Stimulated activated CD4-positive, alpha-beta T cell treated with anti-CD3 and anti-CD28 coated beads, Interleukin-2, amount 100 ng/mL, for 48 hours (primary cell): ENCODE data around the gene PIP4P1.
"Not testable (repeated sequence)": the region's sequence is repeated elsewhere in the genome, so short reads cannot be mapped to it uniquely, and the experiment has no call there.

ENCODE experiments used
- DNase-seq, 2 donors: peaks; one replicate each; pipeline ENCODE4 v3.0.0-alpha.2; 2020

Gene PIP4P1

DNA sequence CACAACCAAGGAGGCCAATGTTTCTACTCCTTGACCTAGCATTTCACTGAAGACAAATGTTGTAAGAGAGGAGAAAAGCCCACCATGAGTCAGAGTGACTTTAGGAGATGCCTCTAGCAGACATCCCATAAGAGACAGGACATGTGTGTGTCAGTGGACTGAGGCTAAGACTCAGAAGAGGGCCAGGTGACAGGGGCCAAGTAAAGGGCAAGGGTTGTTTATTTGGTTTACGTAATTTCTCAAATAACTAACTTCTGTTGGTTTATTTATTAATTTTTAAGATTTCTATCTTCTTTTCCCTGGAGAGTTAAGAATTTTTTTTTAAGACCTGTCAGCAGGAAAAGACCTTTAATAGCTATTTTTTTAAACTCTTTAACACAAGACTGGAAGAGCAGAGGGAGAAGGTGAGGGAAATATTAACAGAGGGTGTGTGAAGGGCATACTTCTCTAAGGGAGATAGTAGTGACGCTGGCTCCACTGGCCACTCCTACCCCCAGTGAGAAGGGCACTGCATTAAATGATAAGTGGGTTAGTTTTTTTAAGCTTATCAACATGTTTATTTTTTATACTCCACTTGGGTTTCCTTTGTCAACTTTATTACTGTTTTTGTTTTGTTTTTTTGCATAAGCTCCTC, 11.4 kb upstream of the PIP4P1 start:
- no peak for DNase-seq

DNA sequence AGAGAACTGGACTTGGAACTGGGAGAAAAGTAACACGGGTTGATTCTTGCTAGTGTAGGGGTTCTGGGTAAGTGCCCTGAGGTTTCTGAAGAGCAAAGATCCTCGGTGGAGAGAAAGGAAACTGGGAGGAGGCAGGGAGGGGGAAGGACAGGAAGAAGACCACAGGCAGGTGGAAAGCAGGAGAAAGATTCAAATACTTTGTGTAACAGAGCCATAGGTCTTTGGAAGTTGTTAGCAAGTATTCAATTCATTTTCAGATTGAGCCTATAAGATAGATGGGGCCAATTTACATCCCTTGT, 9.3 kb upstream of the PIP4P1 start:
- DNase-seq = no peak

DNA sequence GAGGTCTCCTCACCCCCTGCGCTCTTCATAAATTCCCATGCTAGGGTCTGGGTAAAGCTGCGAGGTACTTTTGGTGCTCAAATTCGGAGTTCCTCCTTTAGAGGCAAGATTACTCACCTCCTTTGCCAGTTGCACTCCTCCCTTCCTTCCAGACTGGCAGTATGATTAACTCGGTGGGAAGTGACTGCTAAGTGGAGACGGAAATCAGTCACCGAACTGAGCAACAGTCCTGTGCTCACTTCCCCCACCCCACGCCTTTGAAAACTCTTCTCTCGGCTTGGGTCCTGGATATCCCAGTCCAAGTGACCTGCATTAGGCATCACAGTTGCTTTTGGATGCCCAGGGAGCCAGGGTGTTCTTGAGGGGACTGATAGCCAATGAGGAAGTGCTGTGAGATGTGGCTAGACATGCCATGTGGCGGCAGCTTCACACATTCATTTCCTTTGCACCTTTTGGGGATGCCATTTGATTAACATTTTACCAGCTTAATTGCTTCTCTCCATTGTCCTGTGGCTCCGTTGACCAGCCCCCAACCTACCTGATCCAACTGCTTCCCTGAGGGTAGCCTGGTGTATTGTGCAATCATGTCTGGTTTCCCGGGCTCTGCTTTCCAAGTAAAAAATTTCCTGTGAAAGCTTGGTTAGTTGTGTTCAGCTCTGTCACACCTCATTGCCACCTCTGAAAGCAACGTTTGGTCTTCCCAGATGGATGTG, 8.8 kb upstream of the PIP4P1 start:
- DNase-seq = peak; percentile 50 to 57

DNA sequence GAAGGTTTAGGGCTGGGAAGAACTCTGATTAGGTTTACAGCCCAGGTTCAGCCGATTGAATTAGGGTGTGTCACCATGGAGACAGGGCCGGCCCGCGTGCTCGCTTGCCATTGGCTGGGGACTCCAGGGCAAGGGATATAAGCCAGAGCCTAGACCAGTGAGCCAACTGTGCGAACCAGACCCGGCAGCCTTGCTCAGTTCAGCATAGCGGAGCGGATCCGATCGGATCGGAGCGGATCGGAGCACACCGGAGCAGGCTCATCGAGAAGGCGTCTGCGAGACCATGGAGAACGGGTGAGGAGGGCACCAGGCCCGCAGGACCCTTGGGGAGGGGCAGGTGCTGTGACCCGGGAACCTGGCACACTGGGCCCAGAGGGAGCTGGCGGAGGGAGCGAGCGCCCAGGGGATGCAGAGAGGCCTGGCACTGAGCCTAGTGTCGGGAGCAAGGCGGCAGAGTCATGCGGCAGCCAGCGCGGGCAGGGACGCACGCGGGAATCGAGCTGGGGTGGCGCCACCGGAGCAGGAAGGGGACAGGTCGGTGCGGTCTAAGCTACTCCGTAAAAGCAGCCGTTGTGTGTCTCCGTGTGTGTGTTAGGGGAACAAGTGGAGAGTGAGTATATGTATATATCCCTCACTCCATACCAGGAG, 8.1 kb upstream of the PIP4P1 start, which contains the start of gene PNP:
TSS of gene PNP (plus strand) at position 165 of the 648 bp plus-strand sequence. CDS start at position 284, 119 bp downstream.
- DNase-seq = peak; percentile 83 to 85

DNA sequence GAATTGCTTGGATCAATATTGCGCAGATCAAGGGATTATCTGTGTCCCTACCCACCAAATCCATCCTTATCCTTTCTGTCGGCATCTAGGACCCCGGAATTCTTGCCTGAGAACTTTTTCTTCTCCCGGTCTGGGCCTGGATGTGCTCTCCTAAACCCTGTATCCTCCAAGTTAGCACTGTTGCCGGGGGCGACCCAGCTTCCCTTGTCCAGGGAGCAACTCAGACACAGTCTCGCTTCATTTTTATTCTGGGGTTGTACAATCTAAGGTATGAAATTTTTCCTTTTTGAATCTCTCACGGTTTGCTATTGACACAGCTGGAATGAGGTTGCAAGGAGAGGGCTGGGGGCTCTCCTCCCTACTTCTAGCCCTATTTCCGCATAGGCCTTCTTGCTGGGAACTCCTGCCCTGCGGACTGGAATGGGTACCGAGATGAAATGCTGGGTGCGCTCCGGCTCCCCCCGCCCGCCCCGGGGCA, 7.6 kb upstream of the PIP4P1 start:
- DNase-seq = no peak

DNA sequence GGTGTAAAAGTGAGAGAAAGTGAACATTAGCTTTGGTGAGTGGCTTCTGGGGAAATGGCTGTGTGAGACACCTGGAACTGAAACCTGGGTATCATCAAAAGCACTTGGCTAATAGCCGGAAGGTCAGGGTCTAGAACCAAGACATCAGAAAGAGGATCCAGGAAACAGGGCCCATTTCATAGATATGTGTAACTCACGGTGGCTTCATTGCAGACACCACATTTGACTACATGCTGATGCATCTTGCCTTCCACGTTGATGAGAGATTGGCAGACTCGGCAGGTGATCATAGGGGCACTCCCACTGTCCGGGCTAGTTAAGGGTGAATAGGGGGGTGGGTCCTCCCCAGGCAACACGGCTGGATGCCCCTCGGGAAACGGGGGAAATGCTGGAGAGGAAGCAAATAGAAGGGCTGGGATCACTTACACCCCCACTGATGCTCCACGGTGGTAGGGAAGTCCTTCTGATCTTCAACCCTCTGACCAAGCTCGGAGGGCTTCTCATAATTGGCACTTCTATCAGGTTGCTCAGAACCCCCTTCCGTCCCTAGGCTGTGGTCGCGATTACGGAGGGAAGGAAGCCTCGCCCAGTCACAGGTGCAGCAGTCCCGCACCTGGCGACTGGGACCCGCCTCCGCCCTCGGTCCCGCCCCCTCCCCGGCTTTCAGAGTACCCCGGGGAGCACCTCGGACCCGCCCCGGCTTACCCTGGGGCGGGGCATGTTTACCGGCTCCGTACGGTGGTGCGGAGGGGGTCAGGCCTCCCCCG, 593 bp downstream of the PIP4P1 start:
- DNase-seq = peak in 1 of 2 donors; percentile 20

DNA sequence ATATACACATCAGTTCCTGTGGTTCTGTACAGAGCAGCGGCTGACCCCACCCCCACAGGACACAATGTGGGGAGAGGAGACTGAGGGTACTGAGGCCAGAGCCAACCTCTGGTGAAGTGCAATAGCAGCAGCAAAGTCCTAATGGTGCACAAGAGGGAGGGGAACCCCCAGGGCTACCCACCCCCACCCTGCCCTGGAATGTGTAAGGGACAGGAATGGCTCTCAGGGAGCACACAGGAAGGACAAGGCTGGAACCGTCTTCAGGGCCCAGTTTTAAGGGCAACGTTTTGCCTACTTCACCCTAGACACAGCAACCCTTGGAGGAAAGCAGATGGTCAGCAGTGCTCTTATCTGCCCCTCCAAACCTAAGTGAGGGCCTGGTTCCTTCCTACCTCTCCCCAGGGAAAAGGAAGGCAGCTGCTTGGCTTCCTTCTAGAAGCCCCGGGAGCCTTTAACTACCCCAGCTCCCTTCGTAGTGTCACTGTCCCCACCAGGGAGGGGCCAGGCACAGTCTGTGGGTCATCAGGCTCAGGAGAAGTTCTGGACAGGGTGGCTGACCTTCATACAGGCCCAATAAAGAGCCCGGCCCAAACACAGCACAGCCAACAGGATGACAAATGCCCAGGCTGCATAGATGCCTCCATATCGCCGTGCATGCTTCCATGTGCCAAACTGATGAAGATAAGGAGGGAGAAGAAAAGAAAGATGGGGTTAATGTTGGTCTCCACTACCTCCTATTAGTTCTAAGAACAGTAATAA, 3.0 kb downstream of the PIP4P1 start:
- no peak for DNase-seq

DNA sequence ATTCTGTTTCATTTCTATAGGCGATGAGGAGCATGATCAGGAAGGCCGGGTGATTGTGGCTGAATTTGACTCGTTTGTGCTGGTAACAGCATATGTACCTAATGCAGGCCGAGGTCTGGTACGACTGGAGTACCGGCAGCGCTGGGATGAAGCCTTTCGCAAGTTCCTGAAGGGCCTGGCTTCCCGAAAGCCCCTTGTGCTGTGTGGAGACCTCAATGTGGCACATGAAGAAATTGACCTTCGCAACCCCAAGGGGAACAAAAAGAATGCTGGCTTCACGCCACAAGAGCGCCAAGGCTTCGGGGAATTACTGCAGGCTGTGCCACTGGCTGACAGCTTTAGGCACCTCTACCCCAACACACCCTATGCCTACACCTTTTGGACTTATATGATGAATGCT, 4.3 kb downstream of the PIP4P1 start:
- no peak for DNase-seq

DNA sequence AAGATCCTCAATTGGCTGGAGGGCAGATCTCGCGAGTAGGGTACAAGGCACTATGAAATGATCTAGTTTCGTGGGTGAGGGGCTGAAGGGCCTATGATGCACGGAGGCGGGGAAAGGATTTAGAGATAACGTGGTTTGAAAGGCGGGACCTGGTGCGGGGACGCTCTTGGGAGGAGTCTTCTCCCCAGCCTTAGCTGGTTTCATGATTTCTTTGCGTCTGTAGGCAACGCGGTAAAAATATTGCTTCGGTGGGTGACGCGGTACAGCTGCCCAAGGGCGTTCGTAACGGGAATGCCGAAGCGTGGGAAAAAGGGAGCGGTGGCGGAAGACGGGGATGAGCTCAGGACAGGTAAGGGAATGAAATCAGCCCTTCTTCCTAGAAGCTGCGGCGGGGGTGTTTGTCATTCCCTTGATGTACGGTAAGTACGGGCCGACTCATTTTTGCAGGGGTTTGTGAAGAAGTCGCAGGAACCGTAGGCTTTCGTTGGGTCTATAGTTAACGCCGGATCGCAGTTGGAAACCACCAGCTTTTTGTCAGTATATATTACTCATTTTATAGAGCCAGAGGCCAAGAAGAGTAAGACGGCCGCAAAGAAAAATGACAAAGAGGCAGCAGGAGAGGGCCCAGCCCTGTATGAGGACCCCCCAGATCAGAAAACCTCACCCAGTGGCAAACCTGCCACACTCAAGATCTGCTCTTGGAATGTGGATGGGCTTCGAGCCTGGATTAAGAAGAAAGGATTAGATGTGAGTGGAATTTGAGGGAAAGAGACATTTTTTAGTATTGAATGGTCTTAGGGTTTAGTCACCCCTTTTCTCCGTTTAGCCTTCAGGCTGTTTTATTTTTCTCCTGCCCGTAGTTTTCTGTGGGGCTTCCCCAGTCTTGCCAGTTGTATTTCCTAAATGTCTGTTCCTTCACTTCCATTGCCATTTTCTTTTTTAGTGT, 5.6 kb downstream of the PIP4P1 start:
- DNase-seq = no peak

DNA sequence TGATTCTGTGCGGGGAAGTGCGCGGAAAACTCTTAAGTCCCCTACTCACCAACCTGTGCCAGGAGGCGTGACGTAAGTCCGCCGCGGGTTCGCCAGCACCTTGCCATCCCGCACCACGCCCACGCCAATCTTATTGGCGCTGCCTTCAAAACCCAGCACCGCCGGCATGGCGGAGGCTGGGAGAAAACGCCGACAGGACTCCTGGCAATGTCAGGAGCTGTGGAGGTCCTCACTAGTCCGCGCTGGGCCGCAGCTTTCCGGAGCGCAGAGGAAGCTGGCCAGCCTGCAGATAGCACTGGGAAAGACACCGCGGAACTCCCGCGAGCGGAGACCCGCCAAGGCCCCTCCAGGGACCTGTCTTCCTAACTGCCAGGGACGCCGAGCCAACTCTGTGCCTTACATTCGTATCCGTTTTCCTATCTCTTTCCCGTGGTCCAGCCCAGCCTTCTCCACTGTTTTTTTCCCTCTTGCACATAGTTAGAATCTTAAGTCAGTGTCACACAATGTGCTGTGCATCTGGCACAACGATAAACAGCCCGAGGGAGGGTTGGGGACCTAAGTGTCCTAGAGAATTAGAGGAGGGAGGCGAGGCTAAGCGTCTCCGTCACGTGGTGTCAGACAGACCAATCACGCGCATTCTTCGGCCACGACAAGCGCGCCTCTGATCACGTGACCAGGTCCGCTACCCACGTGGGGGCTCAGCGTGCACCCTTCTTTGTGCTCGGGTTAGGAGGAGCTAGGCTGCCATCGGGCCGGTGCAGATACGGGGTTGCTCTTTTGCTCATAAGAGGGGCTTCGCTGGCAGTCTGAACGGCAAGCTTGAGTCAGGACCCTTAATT, 6.5 kb downstream of the PIP4P1 start, which contains the start of the genes APEX1 and OSGEP:
TSS of gene APEX1 (plus strand) at position 711 of the 839 bp plus-strand sequence. CDS start 420 bp downstream, outside the sequence.
TSS of gene OSGEP (minus strand) at position 297 of the 839 bp plus-strand sequence. CDS start at position 168, 129 bp downstream.
- peak; percentile 93 to 96 for DNase-seq

DNA sequence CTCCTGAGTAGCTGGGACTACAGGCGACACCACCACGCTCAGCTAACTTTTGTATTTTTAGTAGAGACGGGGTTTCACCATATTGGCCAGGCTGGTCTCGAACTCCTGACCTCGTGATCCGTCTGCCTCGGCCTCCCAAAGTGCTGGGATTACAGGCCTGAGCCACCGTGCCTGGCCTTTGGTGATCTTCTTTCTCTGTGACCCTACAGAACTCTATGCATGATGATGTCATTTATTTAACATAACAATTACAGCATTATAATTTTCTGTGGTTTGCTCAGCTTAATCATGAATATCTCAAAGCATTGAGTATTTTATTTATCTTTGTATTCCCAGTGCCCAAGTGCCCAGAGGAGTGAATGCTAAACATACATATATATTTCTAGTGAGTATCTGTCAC, 8.4 kb downstream of the PIP4P1 start:
- DNase-seq = not testable (repeated sequence)

DNA sequence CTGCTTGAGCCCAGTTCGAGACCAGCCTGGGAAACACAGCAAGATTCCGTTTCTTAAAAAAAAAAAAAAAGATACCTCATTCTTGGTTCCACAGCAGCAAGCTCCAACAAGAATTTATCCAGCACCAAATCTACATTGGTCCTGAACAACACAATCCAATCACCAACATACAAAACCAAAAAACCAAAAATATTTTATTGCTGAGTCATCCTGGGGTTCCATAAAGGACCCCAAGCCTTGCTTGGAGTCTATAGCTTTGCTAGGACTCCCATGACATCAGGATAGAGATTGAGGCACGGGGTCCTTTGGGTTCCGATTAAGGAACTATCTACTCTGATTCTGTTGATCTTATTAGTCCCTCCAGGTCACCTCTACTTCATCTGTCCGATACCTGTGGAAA, 14.3 kb downstream of the PIP4P1 start:
- DNase-seq = no peak

DNA sequence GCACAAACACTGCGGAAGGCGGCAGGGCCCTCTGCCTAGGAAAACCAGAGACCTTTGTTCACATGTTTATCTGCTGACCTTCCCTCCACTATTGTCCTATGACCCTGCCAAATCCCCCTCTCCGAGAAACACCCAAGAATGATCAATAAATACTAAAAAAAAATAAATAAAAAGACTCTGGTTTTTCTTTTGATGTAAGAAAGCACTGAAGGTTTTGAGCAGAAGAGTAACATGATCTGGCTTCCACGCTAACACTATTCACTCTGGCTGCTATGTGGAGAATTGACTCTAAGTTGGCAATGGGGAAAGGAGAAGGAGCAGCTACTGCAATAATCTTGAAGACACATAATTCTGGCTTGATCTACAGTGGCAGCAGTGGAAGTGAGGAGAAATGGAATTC, 17.6 kb downstream of the PIP4P1 start:
- DNase-seq = not testable (repeated sequence)

DNA sequence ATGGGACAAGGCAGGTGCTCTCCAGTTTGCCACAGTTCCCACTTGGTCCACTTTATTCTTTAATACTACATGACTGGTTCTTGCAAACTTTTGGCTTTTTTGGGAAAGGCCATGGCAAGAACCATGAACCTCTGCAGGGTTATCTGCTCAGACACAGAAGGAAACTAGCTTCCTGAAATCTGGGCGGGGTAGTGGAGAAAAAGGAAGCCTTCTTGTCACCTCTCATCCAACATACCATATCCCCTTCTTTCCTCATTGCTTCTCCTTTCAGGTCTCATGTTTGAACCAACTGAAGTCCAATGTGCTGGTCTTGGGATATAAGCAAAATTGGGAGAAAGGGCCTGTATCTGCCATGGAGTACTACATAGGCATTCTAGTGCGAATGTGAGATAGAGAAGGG, 19.8 kb downstream of the PIP4P1 start:
- DNase-seq = no peak

DNA sequence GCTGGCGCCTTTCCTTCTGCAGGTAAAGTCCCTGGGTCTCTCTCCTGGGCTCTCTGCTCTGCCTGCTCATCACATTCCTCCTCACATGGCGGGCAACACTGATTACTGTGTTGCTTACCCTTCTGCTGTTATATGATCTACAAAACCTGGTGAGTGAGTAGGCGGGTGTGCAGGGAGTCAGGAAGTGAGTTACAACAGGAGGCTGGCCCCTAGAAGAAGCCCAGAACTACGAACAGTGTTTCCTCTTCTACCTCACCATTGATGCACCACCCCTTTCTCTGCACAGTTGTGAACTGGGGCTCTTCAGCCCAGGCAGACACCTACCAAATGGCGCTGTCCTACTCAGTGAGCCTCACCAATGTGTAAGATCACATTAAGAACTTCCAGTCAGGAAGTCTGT, 20.4 kb downstream of the PIP4P1 start:
- no peak for DNase-seq

DNA sequence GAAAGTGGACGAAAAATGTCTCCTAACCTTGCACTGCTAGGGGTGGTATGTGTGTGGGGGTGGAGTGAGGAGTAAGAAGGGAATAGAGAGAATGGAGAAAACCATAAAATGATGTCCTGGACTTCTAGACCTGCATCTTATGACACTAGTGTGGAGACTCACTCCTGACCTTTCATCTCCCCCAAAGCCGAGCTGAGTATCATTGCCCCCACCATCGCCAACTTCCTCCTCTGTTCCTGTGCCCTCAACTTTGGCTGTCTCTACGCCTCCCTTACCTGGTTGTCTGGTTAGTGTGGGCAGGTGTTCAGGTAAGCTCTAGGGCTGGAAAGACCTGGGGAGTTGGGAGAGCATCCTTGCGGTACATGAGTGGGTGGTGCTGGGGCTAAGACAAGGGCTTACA, 20.8 kb downstream of the PIP4P1 start:
- no peak for DNase-seq

DNA sequence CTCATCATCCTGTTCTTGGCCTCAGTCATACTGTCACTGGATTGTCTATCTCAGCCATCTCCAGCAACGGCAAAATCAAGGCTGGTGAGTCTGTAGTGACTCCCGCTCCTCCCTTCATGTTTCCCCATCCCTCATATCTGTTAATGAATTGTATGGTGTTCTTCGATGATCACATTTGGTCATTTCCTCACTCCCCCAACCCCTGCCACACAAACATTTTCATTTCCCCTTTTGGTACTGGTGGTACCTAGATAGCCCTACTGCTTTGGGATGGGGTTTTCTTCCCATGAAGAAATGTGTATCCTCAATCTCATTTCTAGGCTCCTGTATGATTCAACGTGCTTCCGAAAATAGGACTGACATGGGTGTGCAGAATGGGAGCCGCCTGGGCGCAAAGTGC, 22.6 kb downstream of the PIP4P1 start:
- DNase-seq = no peak

DNA sequence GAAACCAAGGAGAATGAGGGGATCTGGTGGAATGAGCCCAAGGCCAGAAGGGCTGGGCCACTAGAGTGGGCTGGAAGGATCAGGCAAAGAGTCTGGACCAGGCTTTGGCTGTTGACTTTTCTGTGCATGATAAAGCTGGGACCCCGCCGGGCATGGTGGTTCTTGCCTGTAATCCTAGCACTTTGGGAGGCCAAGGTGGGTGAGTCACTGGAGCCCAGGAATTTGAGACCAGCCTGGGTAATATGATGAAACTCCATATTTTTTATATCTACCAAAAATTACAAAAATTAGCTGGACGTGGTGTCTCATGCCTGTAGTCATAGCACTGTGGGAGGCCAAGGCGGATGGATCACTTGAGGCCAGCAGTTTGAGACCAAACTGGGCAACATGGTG, 24.9 kb downstream of the PIP4P1 start:
- no peak for DNase-seq

DNA sequence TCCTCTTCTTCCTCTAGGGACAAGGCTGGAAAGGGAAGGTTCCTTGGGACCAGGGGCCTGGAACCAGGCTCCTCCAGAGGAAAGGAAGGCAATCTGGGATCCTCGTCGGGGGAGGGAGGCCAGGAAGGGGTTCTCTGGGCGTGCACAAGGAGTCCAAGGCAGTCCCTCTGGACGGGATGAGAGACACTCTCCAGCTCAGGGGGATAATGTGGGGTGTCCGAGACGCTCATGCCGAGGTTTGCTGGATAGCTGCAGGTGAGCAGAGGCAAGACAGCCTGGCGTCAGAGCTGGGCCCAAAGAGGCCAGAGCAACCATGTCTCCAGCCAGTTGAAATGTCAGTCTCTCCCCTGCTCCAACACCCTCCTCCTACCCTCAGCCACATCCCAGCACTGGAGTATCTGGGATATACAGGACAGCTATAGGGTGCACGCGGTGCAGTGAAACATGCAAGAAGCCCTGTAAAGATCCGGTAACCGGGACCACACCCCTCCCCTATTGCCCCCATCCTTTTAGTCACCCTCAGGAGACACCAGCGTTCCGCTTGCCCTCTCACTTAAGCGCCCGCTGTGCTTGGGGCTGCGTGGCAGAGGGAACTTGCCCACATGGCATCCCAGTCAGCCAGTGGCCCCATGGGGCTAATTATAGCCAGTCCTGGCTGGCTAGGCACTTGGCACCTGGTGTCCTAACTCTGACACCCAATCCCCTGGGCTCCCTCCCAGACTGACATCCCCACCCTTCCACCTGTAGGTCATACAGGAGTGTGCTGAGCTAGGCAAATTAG, 25.5 kb downstream of the PIP4P1 start, which contains the start of gene KLHL33:
TSS of gene KLHL33 (minus strand) at position 585 of the 781 bp plus-strand sequence. CDS start at position 230, 355 bp downstream.
- no peak for DNase-seq
